SU-DHL-6 (cell line): ENCODE measurements around the gene OTOF.

Source experiments
- H2AFZ ChIP-seq: fragments of 200-600 bp; sonication (generic); 2 replicates; pipeline ENCODE4 v1.6.1; 2014; ENCODE audit warnings: low read depth, mild to moderate bottlenecking, moderate library complexity, mixed read lengths, antibody characterized with exemption, low read length; ENCODE audit not compliant: severe bottlenecking
- H3F3A ChIP-seq: fragments of 200-600 bp; shearing (Covaris generic); 2 replicates; pipeline ENCODE4 v1.6.0; 2016; ENCODE audit warnings: antibody characterized with exemption, mild to moderate bottlenecking; ENCODE audit not compliant: insufficient read depth
- H3K27ac ChIP-seq: fragments of 200-600 bp; sonication (generic); 2 replicates; pipeline ENCODE4 v1.5.1; 2016; ENCODE audit warnings: low read depth, mild to moderate bottlenecking, low read length, moderate library complexity, mixed read lengths
- H3K27me3 ChIP-seq: fragments of 200-600 bp; sonication (generic), shearing (Covaris generic); 2 replicates; pipeline ENCODE4 v1.6.0; 2014; ENCODE audit warnings: mild to moderate bottlenecking, low read length
- H3K36me3 ChIP-seq: fragments of 200-600 bp; sonication (generic); 2 replicates; pipeline ENCODE4 v1.6.1; 2014; ENCODE audit warnings: mild to moderate bottlenecking, low read length, mixed read lengths
- H3K4me2 ChIP-seq: fragments of 300-600, 200-600 bp; shearing (Covaris generic), sonication (generic); 2 replicates; pipeline ENCODE4 v1.6.0; 2014; ENCODE audit warnings: low read length, low read depth, mild to moderate bottlenecking; ENCODE audit not compliant: poor library complexity, severe bottlenecking
- H3K4me3 ChIP-seq: fragments of 200-600 bp; sonication (generic); 2 replicates; pipeline ENCODE4 v1.5.1; 2014; ENCODE audit warnings: antibody characterized with exemption, low read length, mild to moderate bottlenecking, mixed read lengths; ENCODE audit not compliant: insufficient read depth, poor library complexity, severe bottlenecking
- H3K79me2 ChIP-seq: fragments of 200-600 bp; sonication (generic); 2 replicates; pipeline ENCODE4 v1.6.1; 2014; ENCODE audit warnings: mild to moderate bottlenecking, low read length, moderate library complexity; ENCODE audit not compliant: insufficient read depth
- H3K9ac ChIP-seq: fragments of 200-600 bp; sonication (generic); 2 replicates; pipeline ENCODE4 v1.7.0; 2014; ENCODE audit warnings: mild to moderate bottlenecking, low read length
- H3K9me2 ChIP-seq: fragments of 200-600 bp; sonication (generic); replicated peaks from 2 replicates; pipeline ENCODE4 v1.6.1; 2014; ENCODE audit warnings: low read length; ENCODE audit not compliant: insufficient read depth
- H3K9me3 ChIP-seq: fragments of 200-600 bp; sonication (generic); 2 replicates; pipeline ENCODE4 v1.6.1; 2014; ENCODE audit warnings: low read length, mixed read lengths; ENCODE audit not compliant: insufficient read depth
- H4K20me1 ChIP-seq: fragments of 200-600 bp; sonication (generic); 2 replicates; pipeline ENCODE4 v1.6.1; 2014; ENCODE audit warnings: low read depth, mild to moderate bottlenecking, antibody characterized with exemption, low read length, moderate library complexity, mixed read lengths
- CTCF ChIP-seq: fragments of 200-600 bp; sonication (generic); IDR thresholded peaks from one replicate; pipeline ENCODE4 v1.5.1; 2017; ENCODE audit warnings: antibody characterized with exemption, mild to moderate bottlenecking, low read length, moderate library complexity; ENCODE audit not compliant: insufficient read depth, poor library complexity, severe bottlenecking
- EZH2phosphoT487 ChIP-seq: fragments of 200-600 bp; sonication (generic), shearing (Covaris generic); conservative IDR thresholded peaks from 2 replicates; pipeline ENCODE4 v1.6.1; 2018; ENCODE audit warnings: mild to moderate bottlenecking, antibody characterized with exemption, low read length, moderate library complexity, mixed read lengths

OTOF gene

GRCh38 chr2:26423750-26424149 lies 54.2 kb downstream of the OTOF start:
- TF ChIP-seq CTCF (no peak), EZH2phosphoT487 (no peak)
- no peaks in the 10 kb centered on the region for H3K27me3 ChIP-seq
- no peak overlapping the region for H3K27ac ChIP-seq
- no peaks in the 10 kb centered on the region for H3K79me2 ChIP-seq
- H3K4me2 ChIP-seq, result no peak overlapping the region
- no peak overlapping the region for H3K4me3 ChIP-seq
- H3F3A ChIP-seq, result no peaks in the 10 kb centered on the region
- no peaks in the 10 kb centered on the region for H4K20me1 ChIP-seq
- H2AFZ ChIP-seq, result no peak overlapping the region
- no peaks in the 10 kb centered on the region for H3K9me2 ChIP-seq
- no peaks in the 10 kb centered on the region for H3K36me3 ChIP-seq
- H3K9me3 ChIP-seq, result no peaks in the 10 kb centered on the region
- no peak overlapping the region for H3K9ac ChIP-seq

- Histone ChIP-seq H3K4me2 (no peak overlapping the region), H3K36me3 (no peaks in the 10 kb centered on the region), H3F3A (no peaks in the 10 kb centered on the region), H3K9ac (no peak overlapping the region), H2AFZ (no peak overlapping the region), H3K4me3 (no peak overlapping the region), H3K9me2 (no peaks in the 10 kb centered on the region), H3K27ac (no peak overlapping the region), H4K20me1 (no peaks in the 10 kb centered on the region), H3K27me3 (no peaks in the 10 kb centered on the region), H3K9me3 (no peaks in the 10 kb centered on the region), H3K79me2 (no peaks in the 10 kb centered on the region)
- no peak for TF ChIP-seq CTCF
- no peak for TF ChIP-seq EZH2phosphoT487
Measured at GRCh38 chr2:26422947-26423629, 54.8 kb downstream of the OTOF start.

GRCh38 chr2:26421961-26422360 lies 56.0 kb downstream of the OTOF start:
- no peaks in the 10 kb centered on the region for H3K79me2 ChIP-seq
- H3K9me2 ChIP-seq, result no peaks in the 10 kb centered on the region
- no peaks in the 10 kb centered on the region for H3K9me3 ChIP-seq
- no peaks in the 10 kb centered on the region for H3K36me3 ChIP-seq
- TF ChIP-seq CTCF, result no peak
- TF ChIP-seq EZH2phosphoT487, result no peak
- no peaks in the 10 kb centered on the region for H3K27me3 ChIP-seq
- no peak overlapping the region for H3K4me2 ChIP-seq
- no peaks in the 10 kb centered on the region for H4K20me1 ChIP-seq
- H2AFZ ChIP-seq, result no peak overlapping the region
- no peaks in the 10 kb centered on the region for H3F3A ChIP-seq
- no peak overlapping the region for H3K9ac ChIP-seq
- no peak overlapping the region for H3K27ac ChIP-seq
- no peak overlapping the region for H3K4me3 ChIP-seq
